ENCODE results near the gene PRTFDC1.
A peak's percentile ranks its signal among the peaks of the same experiment; 100 is the strongest.
"Not testable (repeated sequence)": the region's sequence is repeated elsewhere in the genome, so short reads cannot be mapped to it uniquely, and the experiment has no call there.

The PRTFDC1 gene

GRCh38 chr10:24843256-24843655 is 109.2 kb downstream of the PRTFDC1 start:
- no peak for DNase-seq (ENCODE audit: low spot score)

- DNase-seq (ENCODE audit: low spot score) = no peak
Observed at GRCh38 chr10:24842856-24843255, 109.5 kb downstream of the PRTFDC1 start.

GRCh38 chr10:24841530-24841929 is 110.9 kb downstream of the PRTFDC1 start:
- DNase-seq (ENCODE audit: low spot score) = no peak

GRCh38 chr10:24840784-24841183 is 111.6 kb downstream of the PRTFDC1 start:
- no peak for DNase-seq (ENCODE audit: low spot score)

GRCh38 chr10:24837781-24838180 is 114.6 kb downstream of the PRTFDC1 start:
- DNase-seq (ENCODE audit: low spot score) = not testable (repeated sequence)

- no peak for DNase-seq (ENCODE audit: low spot score)
Observed at GRCh38 chr10:24834869-24835268, 117.5 kb downstream of the PRTFDC1 start.

- peak; percentile 53 for DNase-seq (ENCODE audit: low spot score)
Observed at GRCh38 chr10:24826009-24826408, 126.4 kb downstream of the PRTFDC1 start.

GRCh38 chr10:24825551-24825950 is 126.9 kb downstream of the PRTFDC1 start:
- peak; percentile 17 for DNase-seq (ENCODE audit: low spot score)

- no peak for DNase-seq (ENCODE audit: low spot score)
Observed at GRCh38 chr10:24824536-24824935, 127.9 kb downstream of the PRTFDC1 start.

- no peak for DNase-seq (ENCODE audit: low spot score)
Observed at GRCh38 chr10:24824124-24824523, 128.3 kb downstream of the PRTFDC1 start.

- no peak for DNase-seq (ENCODE audit: low spot score)
Observed at GRCh38 chr10:24822590-24822989, 129.8 kb downstream of the PRTFDC1 start.

- no peak for DNase-seq (ENCODE audit: low spot score)
Observed at GRCh38 chr10:24821986-24822385, 130.4 kb downstream of the PRTFDC1 start.

- no peak for DNase-seq (ENCODE audit: low spot score)
Observed at GRCh38 chr10:24816868-24817396, 135.5 kb downstream of the PRTFDC1 start.

- peak; percentile 5 for DNase-seq (ENCODE audit: low spot score)
Observed at GRCh38 chr10:24814568-24815313, 137.7 kb downstream of the PRTFDC1 start.

GRCh38 chr10:24813856-24814255 is 138.6 kb downstream of the PRTFDC1 start:
- DNase-seq (ENCODE audit: low spot score) = no peak

GRCh38 chr10:24806262-24806661 is 146.1 kb downstream of the PRTFDC1 start:
- no peak for DNase-seq (ENCODE audit: low spot score)

- no peak for DNase-seq (ENCODE audit: low spot score)
Observed at GRCh38 chr10:24804956-24805355, 147.4 kb downstream of the PRTFDC1 start.

GRCh38 chr10:24804392-24804791 is 148.0 kb downstream of the PRTFDC1 start:
- DNase-seq (ENCODE audit: low spot score) = no peak

- no peak for DNase-seq (ENCODE audit: low spot score)
Observed at GRCh38 chr10:24802378-24802777, 150.0 kb downstream of the PRTFDC1 start.

GRCh38 chr10:24800861-24801260 is 151.5 kb downstream of the PRTFDC1 start:
- no peak for DNase-seq (ENCODE audit: low spot score)
